GM12864 (cell line): Measurements from ENCODE around the gene PTPRO.

Experiments
- DNase-seq: peaks from one replicate; pipeline ENCODE4 v3.0.0-alpha.2; 2011; ENCODE audit warnings: low read depth
- H3K4me3 ChIP-seq: 2 replicates; pipeline ENCODE4 v1.5.1; 2011; ENCODE audit warnings: mild to moderate bottlenecking, low read depth, low read length, control low read depth
- CTCF ChIP-seq: IDR thresholded peaks from 2 replicates; pipeline ENCODE4 v1.5.1; 2011; ENCODE audit warnings: low read depth, mild to moderate bottlenecking, moderate library complexity, low read length, control low read depth, inconsistent platforms; ENCODE audit errors: missing control alignments

Gene PTPRO

GRCh38 chr12:15638231-15638630 lies 315.9 kb downstream of the PTPRO start:
- DNase-seq, result no peak
- no peak for TF ChIP-seq CTCF
- H3K4me3 ChIP-seq, result no peak overlapping the region

GRCh38 chr12:15644700-15645099 lies 322.4 kb downstream of the PTPRO start:
- no peak for DNase-seq
- no peak overlapping the region for H3K4me3 ChIP-seq
- TF ChIP-seq CTCF, result no peak

- no peak overlapping the region for H3K4me3 ChIP-seq
- no peak for DNase-seq
- TF ChIP-seq CTCF, result no peak
Measured at GRCh38 chr12:15646581-15646980, 324.3 kb downstream of the PTPRO start.
